ENCODE measurements around the gene TMEM164.

The TMEM164 gene

DNA sequence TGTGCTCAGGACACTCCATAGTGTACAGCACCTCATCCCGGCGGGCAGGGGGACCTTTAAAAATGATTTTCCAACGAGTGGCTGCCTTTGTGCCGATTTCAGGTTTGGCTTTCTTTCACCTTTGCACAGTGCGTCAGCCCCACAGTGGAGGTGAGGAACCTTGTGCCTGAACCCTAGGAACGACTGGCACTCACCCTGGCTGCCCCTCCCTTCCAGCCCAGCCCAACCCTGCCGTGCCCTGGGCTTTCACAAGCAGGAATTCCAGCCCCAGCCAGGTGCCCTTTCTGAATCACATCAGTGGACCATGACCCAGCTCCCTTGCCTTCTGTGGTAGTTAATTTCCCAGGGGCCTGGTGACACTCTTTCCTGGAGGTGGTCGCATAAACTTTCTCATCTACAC is 1.3 kb downstream of the TMEM164 start:
- no peak for DNase-seq

DNA sequence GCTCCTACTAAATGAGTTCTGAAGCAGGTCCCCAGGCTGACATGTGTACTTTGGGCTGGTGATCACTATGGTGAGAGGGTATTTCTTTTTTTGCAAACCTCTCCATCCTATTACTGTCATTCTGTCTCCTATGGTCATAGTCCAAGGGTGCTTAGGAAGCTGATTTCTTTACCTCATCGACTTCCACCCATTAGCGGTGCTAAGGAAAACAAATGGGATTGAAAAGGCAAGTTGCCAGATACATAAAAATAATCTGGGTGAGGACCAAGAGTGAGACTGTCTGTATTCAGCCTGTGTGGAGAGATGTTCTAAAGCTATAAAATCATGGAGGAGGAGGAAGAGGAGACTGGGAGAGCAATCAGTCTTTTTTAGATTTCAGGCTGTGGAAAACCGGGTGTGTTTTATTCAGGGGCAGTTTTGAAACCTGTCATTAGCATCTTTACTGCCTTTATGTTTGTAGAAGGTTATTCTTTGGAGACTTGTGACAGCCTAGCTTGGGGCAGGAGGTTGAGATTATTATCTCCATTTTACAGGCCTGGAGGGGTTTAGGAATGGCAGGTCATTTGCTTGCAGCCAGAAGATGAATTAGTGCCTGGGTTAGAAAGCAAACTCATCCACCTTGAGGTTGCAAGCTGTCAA is 1.9 kb downstream of the TMEM164 start:
- no peak for DNase-seq

- DNase-seq, result no peak
Measured at GRCh38 chrX:110006161-110006560, 3.2 kb downstream of the TMEM164 start.

GRCh38 chrX:110006821-110007375 is 4.0 kb downstream of the TMEM164 start:
- no peak for DNase-seq

DNA sequence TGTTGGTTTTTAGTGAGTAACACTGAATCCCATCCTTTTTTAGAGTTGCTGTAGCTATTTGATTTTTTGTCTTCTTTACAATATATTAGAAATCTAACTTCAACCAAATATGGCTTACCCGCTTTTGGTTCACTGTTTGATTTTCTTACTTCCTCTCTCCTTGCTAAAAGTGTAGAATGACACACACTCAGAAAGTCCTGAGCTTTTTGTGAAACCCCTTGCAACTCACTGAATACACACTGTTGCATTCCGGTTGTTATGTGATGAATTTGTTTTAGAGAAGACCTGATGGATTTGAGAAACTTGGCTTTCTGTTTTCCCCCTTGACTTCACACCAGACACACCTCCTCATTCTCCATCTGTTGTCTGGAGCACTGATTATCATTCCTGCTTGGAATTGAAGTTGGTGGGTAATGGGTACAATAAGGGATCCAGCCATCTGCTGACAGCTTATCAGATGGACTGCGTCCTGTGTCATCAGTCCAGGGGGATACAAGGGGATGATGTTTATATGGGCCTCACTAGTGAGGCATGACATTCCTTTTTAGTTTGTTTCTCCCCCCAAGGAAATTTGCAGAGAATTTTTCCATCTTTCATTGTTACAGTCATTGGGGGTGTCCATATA is 5.2 kb downstream of the TMEM164 start:
- DNase-seq, result no peak

- no peak for DNase-seq
Measured at GRCh38 chrX:110012818-110013485, 10.0 kb downstream of the TMEM164 start.

GRCh38 chrX:110013968-110014367 is 11.1 kb downstream of the TMEM164 start:
- DNase-seq, result no peak

DNA sequence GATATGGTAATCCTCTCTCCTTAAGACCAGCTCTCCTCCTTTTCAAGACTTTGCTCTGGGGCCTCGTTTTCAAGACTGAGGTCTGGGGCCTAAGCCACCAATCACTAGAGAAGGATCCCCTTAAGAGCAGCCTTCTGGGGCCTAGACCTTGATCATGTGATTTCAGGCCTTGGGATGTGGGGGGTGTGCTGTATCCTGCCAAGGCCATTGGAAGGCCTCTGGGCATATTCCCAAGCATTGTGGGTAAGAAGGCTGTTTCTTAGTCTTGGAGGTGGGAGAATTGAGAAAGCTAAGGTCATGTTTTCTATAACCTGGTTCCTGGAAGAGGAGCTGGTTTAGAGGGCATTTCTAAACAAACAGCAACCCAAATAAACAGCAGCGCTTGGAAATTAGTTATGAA is 12.1 kb downstream of the TMEM164 start:
- DNase-seq, result no peak

DNA sequence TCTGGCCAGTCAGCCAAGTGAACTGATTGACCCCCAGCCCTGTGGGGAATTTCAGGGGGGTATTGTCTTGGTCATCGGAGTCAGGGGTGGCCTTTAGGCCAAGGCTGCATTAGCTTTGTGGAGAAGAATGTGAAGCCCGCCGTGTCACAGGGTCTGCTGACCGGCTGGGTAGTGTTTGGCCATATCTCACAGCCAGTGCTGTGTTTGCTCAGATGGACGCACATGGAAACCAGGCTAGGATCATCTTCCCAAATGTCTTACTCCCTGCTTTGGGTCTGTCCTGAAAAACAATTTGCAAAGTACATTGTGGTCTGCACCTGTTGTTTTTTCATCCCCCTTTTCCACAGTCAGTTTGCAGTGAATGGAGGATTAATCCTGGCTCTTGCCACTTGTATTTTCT is 13.0 kb downstream of the TMEM164 start:
- no peak for DNase-seq

DNA sequence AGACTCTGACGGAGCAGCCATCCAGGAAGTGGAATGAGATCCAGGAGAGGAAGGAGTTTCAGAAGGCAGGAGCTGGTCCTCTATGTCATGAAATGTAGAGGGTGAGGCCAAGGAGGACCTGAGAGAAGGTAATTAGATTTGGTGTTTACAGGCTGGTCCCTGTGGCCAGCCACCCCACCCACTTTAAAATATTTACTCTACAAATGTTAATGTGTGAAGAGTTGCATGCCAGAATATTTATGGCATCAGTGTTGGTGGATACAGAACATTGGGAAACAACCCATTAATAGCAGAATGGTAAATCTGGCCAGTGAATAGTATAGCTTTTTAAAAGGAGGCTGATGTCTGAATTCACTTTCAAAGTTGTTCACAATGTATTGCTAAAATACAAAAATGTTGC is 17.6 kb downstream of the TMEM164 start:
- DNase-seq, result no peak

DNA sequence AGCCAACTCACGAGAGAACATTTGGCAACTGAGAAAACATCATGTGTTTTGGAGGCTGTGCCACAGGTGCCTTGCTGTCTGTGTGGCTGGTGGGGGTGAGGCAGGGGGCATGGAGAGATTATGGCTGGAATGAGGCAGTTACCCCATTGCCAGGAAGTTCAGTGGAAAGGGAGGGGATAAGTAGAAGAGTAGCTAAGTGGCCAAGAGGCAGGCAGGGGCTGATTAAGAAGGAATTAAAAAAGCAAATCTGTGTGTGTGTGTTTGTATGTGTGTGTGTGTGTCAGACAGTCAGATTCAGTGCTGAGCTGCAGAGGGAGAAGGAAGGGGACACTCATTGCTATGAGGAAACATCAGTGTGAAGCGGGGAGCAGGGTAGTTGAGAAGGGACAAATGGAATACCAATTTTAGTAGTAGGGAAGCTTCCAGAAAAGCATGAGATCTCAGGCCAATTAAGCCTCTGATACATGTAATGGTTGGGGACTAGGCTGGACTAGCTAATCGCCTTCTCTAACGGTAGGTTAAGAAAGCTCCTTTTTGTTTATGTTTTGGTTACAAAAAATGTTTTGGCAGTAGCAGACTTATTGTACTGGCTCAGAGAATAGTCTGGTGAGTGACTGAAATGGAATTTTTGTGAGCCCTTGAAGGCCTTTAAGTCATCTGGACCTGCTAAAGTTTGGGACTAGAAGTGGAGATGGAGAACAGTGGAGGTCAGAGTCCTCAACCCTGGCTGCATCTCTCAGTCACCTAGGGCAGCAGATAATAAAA is 18.5 kb downstream of the TMEM164 start:
- no peak for DNase-seq

GRCh38 chrX:110022599-110023448 is 19.9 kb downstream of the TMEM164 start:
- no peak for DNase-seq

DNA sequence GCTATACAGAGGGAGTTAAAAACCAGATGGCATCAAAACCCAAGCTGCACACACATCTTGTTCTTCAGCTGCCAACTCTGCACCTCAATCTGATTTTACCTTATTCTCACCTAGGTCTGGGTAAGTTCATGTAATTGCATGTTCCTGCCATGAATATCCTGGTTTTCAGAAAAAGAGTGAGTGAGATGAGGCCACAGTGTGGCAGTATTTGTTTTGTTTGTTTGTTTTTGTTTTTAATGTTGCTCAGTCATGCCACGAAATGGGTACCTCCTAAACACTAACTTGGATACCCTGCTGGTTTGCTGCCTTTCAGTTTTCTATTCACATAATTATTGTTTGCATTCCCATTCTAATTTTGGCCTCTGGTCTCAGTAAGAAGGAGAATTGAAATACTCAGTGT is 22.5 kb downstream of the TMEM164 start:
- no peak for DNase-seq

DNA sequence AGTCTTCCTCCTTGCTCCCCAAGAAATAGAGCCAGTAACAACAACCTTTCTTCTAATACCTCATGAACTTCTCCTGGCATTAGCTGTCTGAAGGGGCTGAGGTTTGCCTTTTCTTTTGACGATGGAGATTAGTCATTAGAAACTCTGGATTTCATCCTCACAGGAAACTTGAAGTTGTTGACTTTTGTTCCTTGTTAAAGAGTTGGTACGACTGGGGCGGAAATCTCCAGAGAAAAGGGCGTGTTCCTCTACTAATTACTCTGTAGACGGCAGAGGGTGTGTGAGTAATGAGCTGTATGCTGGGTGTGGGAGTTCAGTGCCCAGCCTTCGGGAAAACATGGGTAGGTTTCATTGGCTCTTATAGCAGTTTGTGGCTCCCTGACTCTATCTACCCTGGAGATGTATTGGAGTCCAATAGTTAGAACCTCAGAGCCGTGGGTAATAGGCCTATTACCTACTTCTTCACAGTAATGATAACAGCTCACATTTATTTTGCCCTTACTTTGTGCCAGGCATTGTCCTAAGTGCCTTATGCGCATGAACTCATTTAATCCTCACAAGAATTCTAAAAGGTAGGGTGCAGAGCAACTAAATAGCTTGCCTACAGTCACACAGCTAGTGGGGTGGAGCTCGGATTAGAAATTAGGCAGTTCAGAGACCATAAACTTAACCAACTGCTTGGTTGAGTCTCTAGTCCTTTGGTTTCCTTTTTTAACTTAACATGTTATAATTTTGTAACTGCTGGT is 23.4 kb downstream of the TMEM164 start:
- no peak for DNase-seq

DNA sequence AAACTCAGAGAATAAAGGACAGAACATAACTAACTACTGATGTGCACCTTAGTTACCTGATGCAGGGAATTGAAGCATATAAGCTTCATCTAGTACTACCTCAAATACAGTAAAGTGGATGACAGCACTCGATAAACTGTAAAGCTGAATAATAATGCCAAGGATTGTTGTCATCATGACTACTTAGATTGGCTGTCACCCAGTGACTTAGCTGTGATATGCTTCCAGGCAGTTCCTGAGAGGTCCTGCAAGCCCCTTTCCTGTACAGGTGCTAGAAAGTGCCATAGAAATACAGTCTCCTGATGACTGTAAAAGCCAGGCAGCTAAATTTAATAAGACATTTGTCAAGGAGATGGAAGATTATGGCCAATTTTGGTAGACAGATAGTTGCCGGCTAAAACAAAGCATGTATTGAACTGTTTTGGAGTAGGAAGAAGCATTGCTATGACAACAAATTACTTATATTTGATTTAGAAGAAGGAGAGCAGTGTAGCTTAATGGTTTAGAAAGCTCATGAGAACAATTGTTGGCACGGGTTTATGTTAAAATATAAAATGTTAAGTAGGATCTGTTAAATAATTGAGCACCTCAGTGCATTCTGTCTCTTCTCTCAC is 29.7 kb downstream of the TMEM164 start:
- DNase-seq, result no peak

DNA sequence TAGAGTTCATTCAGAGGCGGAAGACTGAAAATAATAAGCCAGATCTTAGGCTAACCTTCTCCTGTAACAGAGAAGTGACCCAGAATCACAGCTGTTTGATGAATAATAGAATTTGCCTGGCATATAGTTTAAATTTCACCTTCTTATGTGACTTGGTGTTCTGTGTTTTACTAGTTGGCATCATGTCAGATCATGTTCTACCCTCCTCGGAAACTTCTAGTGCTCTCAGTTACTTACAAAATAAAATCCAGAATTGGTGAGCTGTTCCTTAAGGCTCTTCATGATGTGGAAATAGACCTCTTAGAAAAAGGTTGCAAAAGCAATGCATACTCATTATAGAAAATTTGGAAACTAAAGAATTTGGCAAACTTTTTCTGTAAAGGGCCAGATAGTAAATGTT is 31.1 kb downstream of the TMEM164 start:
- no peak for DNase-seq

- no peak for DNase-seq
Measured at GRCh38 chrX:110036162-110037033, 33.5 kb downstream of the TMEM164 start.

GRCh38 chrX:110037178-110037577 is 34.3 kb downstream of the TMEM164 start:
- DNase-seq, result no peak

DNA sequence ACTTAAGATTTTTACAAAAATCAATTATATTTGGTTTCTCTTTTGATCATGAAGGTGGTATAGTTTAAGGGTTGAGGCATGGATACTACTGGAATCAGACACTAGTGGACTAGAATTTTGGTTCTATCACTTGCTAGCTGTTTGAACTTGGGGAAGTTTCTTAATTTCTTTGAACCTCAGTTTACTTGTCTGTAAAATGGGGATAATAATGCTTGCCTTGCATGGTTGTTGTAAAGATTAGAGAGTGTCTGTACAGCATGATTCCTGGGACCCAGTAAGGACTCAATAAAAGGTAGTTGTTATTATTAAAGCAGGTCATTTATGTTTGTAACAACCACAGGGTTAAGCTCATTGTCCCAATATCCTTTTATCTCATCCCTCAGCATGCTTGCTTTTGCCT is 36.0 kb downstream of the TMEM164 start:
- no peak for DNase-seq

- DNase-seq, result no peak
Measured at GRCh38 chrX:110041980-110042379, 39.1 kb downstream of the TMEM164 start.

All from activated naive CD4-positive, alpha-beta T cell treated with Interleukin-2 at 50 U/mL for 16 hours (primary cell).